Neuron (in vitro differentiated cells): ENCODE results near the gene KDM2A.

Experiments used
- H2AFZ ChIP-seq: one replicate; pipeline ENCODE4 v1.6.1; 2013; ENCODE audit warnings: low read depth, mild to moderate bottlenecking, inconsistent platforms, low read length, moderate library complexity
- H3K27me3 ChIP-seq: one replicate; pipeline ENCODE4 v1.6.1; 2013; ENCODE audit warnings: low read length; ENCODE audit not compliant: insufficient read depth
- H3K36me3 ChIP-seq: one replicate; pipeline ENCODE4 v1.6.1; 2013; ENCODE audit warnings: low read length; ENCODE audit not compliant: insufficient read depth
- H3K4me1 ChIP-seq: one replicate; pipeline ENCODE4 v1.6.1; 2013; ENCODE audit warnings: low read length; ENCODE audit not compliant: insufficient read depth
- H3K4me3 ChIP-seq: 2 replicates; pipeline ENCODE4 v1.5.1; 2013; ENCODE audit warnings: mild to moderate bottlenecking, low read length, moderate library complexity
- H3K9me3 ChIP-seq: one replicate; pipeline ENCODE4 v1.6.1; 2013; ENCODE audit warnings: low read length

Gene KDM2A

DNA sequence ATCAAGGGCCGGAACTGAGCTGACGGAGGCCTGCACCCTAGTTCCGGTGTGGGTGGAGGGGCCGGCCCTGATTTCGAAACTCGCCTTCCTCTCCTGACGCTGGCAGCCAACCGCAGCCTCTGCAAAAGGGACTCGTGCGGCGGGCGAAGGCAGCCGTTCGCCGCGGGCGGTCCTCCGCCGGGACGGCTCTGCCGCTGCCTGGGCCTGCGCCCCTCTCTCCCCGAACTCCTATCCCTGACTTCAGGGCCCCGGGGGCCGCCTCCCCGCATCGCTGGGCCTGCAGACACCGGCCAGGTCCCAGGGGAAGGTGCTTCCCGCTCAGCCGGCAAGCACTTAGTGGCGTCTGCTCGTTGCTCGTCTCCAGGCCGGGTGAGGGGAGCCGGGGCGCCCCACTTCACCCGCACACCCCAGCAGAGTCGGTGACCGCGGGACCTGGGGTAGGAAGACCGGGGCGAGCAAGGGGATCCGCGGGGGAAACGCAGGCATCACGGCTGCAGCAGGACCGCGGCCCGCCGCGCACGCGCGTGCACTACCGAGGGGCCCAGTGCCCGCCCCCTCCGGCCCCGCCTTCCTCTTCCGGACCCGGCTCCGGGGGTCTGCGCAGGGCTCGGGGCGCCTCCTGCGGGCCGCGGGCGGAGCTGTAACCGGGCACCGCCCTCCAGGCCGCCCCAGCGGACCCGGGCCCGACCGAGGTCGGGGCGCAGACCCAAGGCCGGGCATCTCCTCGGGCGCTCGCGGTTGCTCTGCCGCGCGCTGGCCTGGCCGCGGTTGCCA is 169.6 kb downstream of the KDM2A start:
- peaks cover 32% of the 10 kb centered on the region for H3K36me3 ChIP-seq
- H2AFZ ChIP-seq: peak overlapping the region; percentile 86

GRCh38 chr11:67289226-67289650 is 170.2 kb downstream of the KDM2A start, which contains the start of gene ANKRD13D:
Gene ANKRD13D, plus strand, starts transcription at chr11:67289303. Its CDS starts 158 bp downstream, at chr11:67289461.
- Histone ChIP-seq H2AFZ (peak within 1 kb of the TSS; percentile 86), H3K27me3 (no peaks in the 10 kb centered on the region), H3K4me3 (peak within 1 kb of the TSS; percentile 75), H3K36me3 (peaks cover 26% of the 10 kb centered on the region), H3K4me1 (peaks cover 15% of the 10 kb centered on the region), H3K9me3 (no peaks in the 10 kb centered on the region)

More for the DNA sequence above, 169.6 kb downstream of the KDM2A start:
- Histone ChIP-seq H3K27me3 (no peaks in the 10 kb centered on the region), H3K9me3 (no peaks in the 10 kb centered on the region), H3K4me3 (peak overlapping the region; percentile 72), H3K4me1 (peaks cover 15% of the 10 kb centered on the region)

DNA sequence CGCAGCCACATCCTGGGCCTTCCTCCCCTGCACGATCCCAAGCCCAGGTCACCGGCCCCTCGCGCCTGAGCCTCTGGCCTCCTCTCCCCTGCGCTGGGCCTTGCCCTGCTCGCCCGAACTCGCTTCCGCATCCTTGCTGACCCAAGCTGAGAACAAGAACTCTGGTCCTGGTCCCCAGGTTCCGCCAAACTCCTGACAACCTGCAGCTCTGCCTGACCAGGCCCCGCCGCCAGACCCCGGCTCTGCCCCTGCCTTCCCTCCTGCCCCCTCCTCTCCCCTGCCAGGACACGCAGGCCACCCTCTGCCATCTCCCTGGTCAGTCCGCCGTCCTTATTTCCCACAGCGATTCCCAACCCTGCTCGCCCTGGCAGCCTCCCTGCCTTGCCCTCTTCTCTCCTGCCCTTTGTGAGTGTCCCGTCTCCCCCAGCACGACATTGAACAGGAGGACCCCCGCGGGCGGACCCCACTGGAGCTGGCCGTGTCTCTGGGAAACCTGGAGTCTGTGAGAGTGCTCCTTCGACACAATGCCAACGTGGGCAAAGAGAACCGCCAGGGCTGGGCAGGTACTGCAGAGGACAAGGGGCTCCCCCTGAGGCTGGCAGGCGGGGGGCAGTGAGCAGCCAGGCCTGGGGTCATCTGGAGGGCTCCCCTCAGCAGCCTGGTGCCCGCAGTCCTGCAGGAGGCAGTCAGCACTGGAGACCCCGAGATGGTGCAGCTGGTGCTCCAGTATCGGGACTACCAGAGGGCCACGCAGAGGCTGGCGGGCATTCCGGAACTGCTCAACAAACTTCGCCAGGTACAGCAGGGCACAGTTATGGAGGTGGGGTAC is 170.8 kb downstream of the KDM2A start:
- Histone ChIP-seq H3K4me3 (peak overlapping the region; percentile 75), H3K27me3 (no peaks in the 10 kb centered on the region), H2AFZ (no peak overlapping the region), H3K36me3 (peaks cover 25% of the 10 kb centered on the region), H3K4me1 (peaks cover 15% of the 10 kb centered on the region), H3K9me3 (no peaks in the 10 kb centered on the region)

- H3K36me3 ChIP-seq: peaks cover 18% of the 10 kb centered on the region
- H2AFZ ChIP-seq: no peak overlapping the region
- peaks cover 2% of the 10 kb centered on the region for H3K9me3 ChIP-seq
- no peaks in the 10 kb centered on the region for H3K27me3 ChIP-seq
- peaks cover 15% of the 10 kb centered on the region for H3K4me1 ChIP-seq
- H3K4me3 ChIP-seq: no peak overlapping the region
These were observed 171.7 kb downstream of the KDM2A start for GRCh38 chr11:67290801-67291200.

DNA sequence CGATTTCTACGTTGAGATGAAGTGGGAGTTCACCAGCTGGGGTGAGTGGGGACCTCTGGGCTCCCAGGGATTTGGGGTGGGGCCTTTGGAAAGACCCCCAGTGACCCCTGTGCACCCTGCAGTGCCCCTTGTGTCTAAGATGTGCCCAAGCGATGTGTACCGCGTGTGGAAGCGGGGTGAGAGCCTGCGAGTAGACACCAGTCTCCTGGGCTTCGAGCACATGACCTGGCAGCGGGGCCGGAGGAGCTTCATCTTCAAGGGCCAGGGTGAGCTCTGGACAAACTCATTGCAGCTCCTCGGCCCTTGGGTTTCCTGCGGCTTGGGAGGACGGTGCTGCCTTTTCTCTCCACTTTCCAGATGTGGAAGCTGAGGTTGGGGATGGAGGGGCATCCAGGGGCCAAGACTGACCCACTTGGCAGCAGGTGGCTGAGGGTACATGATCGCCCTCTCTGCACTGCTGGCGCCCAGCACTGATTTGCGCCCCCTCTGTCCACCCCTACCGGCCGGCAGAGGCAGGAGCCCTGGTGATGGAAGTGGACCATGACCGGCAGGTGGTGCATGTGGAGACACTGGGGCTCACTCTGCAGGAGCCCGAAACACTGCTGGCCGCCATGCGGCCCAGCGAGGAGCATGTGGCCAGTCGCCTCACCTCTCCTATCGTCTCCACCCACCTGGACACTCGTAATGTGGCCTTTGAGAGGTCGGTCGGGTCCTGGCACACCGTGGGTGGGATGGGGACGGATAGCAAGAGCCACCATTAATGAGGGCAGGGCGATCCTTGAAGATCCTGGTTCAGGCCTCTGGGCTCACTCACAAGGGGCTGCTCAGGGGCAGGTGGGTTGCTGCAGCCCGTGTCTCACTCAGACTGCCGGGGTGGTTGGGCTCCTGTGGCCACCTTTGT is 172.7 kb downstream of the KDM2A start:
- H3K4me3 ChIP-seq: no peak overlapping the region
- peaks cover 7% of the 10 kb centered on the region for H3K9me3 ChIP-seq
- H3K4me1 ChIP-seq: peaks cover 15% of the 10 kb centered on the region
- peaks cover 22% of the 10 kb centered on the region for H3K36me3 ChIP-seq
- H3K27me3 ChIP-seq: no peaks in the 10 kb centered on the region
- H2AFZ ChIP-seq: no peak overlapping the region

GRCh38 chr11:67292671-67293070 is 173.6 kb downstream of the KDM2A start:
- Histone ChIP-seq H3K9me3 (peaks cover 7% of the 10 kb centered on the region), H3K27me3 (no peaks in the 10 kb centered on the region), H3K36me3 (peaks cover 22% of the 10 kb centered on the region), H3K4me1 (peaks cover 13% of the 10 kb centered on the region), H2AFZ (no peak overlapping the region), H3K4me3 (no peak overlapping the region)

DNA sequence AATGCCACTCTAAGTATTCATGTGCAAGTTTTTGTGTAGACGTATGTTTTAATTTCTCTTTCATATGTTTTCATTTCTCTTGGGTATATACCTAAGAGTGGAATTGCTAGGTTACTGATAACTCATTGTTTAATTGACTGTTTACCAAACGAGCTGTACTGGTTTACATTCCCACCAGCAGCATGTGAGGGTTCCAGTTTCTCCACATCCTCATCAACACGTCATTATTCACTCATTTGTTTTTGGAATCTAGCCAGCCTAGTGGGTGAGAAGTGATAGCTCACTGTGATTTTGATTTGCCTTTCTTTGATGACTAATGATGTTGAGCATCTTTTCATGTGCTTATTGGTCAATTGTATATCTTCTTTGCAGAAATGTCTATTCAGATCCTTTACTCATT is 174.0 kb downstream of the KDM2A start:
- H3K4me3 ChIP-seq: no peak overlapping the region
- H3K36me3 ChIP-seq: peaks cover 22% of the 10 kb centered on the region
- no peaks in the 10 kb centered on the region for H3K27me3 ChIP-seq

GRCh38 chr11:67295846-67296245 is 176.8 kb downstream of the KDM2A start:
- Histone ChIP-seq H3K36me3 (peaks cover 42% of the 10 kb centered on the region), H3K4me3 (no peak overlapping the region), H3K27me3 (no peaks in the 10 kb centered on the region), H2AFZ (no peak overlapping the region), H3K4me1 (no peaks in the 10 kb centered on the region), H3K9me3 (peaks cover 7% of the 10 kb centered on the region)

More for the DNA sequence above, 174.0 kb downstream of the KDM2A start:
- Histone ChIP-seq H2AFZ (no peak overlapping the region), H3K4me1 (peaks cover 8% of the 10 kb centered on the region), H3K9me3 (peaks cover 7% of the 10 kb centered on the region)

DNA sequence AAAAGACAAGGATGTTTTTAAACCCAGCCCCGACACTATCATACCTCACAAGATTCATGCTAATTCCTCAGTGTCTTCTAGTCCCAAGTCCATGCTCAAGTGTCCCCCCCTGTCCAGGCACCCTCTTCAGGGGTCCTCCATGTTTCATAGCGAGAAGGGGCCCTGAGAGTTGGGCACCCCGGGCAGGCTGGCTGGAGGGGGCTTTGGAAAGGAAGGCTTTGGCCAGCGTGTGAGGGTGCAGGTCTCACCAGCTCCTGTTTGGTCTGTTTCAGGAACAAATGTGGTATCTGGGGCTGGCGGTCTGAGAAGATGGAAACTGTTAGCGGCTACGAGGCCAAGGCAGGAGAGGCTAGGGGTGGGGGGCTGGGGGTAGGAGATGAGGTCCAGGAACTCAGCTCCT is 179.7 kb downstream of the KDM2A start:
- H3K4me3 ChIP-seq: no peak overlapping the region
- H2AFZ ChIP-seq: no peak overlapping the region
- H3K36me3 ChIP-seq: peaks cover 33% of the 10 kb centered on the region
- peaks cover 10% of the 10 kb centered on the region for H3K4me1 ChIP-seq
- H3K27me3 ChIP-seq: no peaks in the 10 kb centered on the region
- H3K9me3 ChIP-seq: peaks cover 7% of the 10 kb centered on the region

- H3K4me3 ChIP-seq: no peak overlapping the region
- no peak overlapping the region for H2AFZ ChIP-seq
- peaks cover 33% of the 10 kb centered on the region for H3K36me3 ChIP-seq
- peaks cover 7% of the 10 kb centered on the region for H3K9me3 ChIP-seq
- H3K27me3 ChIP-seq: no peaks in the 10 kb centered on the region
- peaks cover 10% of the 10 kb centered on the region for H3K4me1 ChIP-seq
These were observed 180.6 kb downstream of the KDM2A start for GRCh38 chr11:67299471-67300191.

GRCh38 chr11:67300256-67300755 is 181.2 kb downstream of the KDM2A start:
- Histone ChIP-seq H3K9me3 (peaks cover 6% of the 10 kb centered on the region), H3K27me3 (no peaks in the 10 kb centered on the region), H3K36me3 (peaks cover 33% of the 10 kb centered on the region), H3K4me3 (no peak overlapping the region), H2AFZ (no peak overlapping the region), H3K4me1 (peaks cover 10% of the 10 kb centered on the region)

GRCh38 chr11:67300756-67301312 is 181.8 kb downstream of the KDM2A start:
- Histone ChIP-seq H3K4me1 (peaks cover 10% of the 10 kb centered on the region), H3K4me3 (no peak overlapping the region), H3K9me3 (peaks cover 5% of the 10 kb centered on the region), H2AFZ (no peak overlapping the region), H3K36me3 (peaks cover 33% of the 10 kb centered on the region), H3K27me3 (no peaks in the 10 kb centered on the region)
